Lung (tissue), 12 donors: ENCODE data around the gene DNAH5. TPM values are rescaled to one million over a fixed set of nuclear protein-coding genes. Genes with fewer than 3 reads are reported as not detected.

Experiments
- ATAC-seq: fragments of 200-7000 bp; cut with Tn5 transposase; one replicate; pipeline ENCODE4 v1.9.1; 2020; ENCODE audit warnings: moderate number of reproducible peaks; ENCODE audit not compliant: insufficient read depth, low FRiP score
- DNase-seq, 3 donors: peaks; one replicate each; pipeline ENCODE4 v3.0.0-alpha.2; 2013 to 2017
- H3K27ac ChIP-seq, 2 donors: one replicate each; pipeline ENCODE4 v1.5.1; 2013; ENCODE audit warnings: mild to moderate bottlenecking in 2 of 2, moderate library complexity in 2 of 2, control low read depth in 1 of 2, inconsistent platforms in 1 of 2, low read depth in 1 of 2, low read length in 1 of 2
- H3K27me3 ChIP-seq, 3 donors: one replicate each; pipeline ENCODE4 v1.5.1; 2013; ENCODE audit warnings: low read length in 2 of 3; ENCODE audit not compliant: control insufficient read depth in 3 of 3, insufficient read depth in 3 of 3
- H3K36me3 ChIP-seq, 4 donors: one replicate each; pipeline ENCODE4 v1.5.1; 2013; ENCODE audit warnings: low read length in 4 of 4, mild to moderate bottlenecking in 1 of 4, moderate library complexity in 1 of 4; ENCODE audit not compliant: control insufficient read depth in 4 of 4, insufficient read depth in 4 of 4
- H3K4me1 ChIP-seq, 5 donors: one replicate each; pipeline ENCODE4 v1.5.1; 2013; ENCODE audit warnings: low read length in 5 of 5, mild to moderate bottlenecking in 2 of 5, moderate library complexity in 1 of 5; ENCODE audit not compliant: control insufficient read depth in 5 of 5, insufficient read depth in 5 of 5
- H3K4me3 ChIP-seq: one replicate; pipeline ENCODE4 v1.5.1; 2013; ENCODE audit warnings: mild to moderate bottlenecking, control low read depth, moderate library complexity
- H3K9ac ChIP-seq, 2 donors: one replicate each; pipeline ENCODE4 v1.5.1; 2013; ENCODE audit warnings: low read length in 2 of 2, control low read depth in 1 of 2; ENCODE audit not compliant: insufficient read depth in 1 of 2
- H3K9me3 ChIP-seq, 4 donors: one replicate each; pipeline ENCODE4 v1.5.1; 2013; ENCODE audit warnings: low read length in 3 of 4, mild to moderate bottlenecking in 1 of 4, moderate library complexity in 1 of 4; ENCODE audit not compliant: control insufficient read depth in 4 of 4, insufficient read depth in 3 of 4
- CTCF ChIP-seq: IDR thresholded peaks from 2 replicates; pipeline ENCODE4 v1.5.1; 2012; ENCODE audit warnings: mild to moderate bottlenecking; ENCODE audit errors: control extremely low read depth, extremely low read depth
- WGBS, 2 donors: extraction: QIAGEN DNeasy Blood & Tissue Kit; methylation state at CpG; one replicate each; pipeline ENCODE4 v1.1.7; 2013; 5-methylcytosine and 5-hydroxymethylcytosine counted together
- polyA plus RNA-seq, 2 donors: library from polyadenylated mRNA; stranded (reverse); fragments of 200-250 nt; gene quantifications; one replicate each; pipeline ENCODE4 v1.2.1, GENCODE V29; 2013
- total RNA-seq, 2 donors: library from RNA; depleted of rRNA in 1 of 2; stranded (reverse); fragments of >200 nt in 1 of 2; gene quantifications; one replicate each; pipeline ENCODE4 v1.2.1, GENCODE V29; 2014 to 2021
- donor health status: control.
- donor health status: control.
- donor health status: Bipolar disorder and iron deficiency.
- donor health status: healthy.
- donor health status: DM: yes; HTN: yes; CAD: no.

Gene DNAH5
- total and polyA plus RNA-seq, 4 donors: 2.7 to 29.7 (median 16.2) TPM

GRCh38 chr5:13859270-13860065 is 85.0 kb downstream of the DNAH5 start:
- Histone ChIP-seq H3K9ac (no peak overlapping the region), H3K27me3 (no peaks in the 10 kb centered on the region), H3K4me3 (no peak overlapping the region), H3K36me3 (no peaks in the 10 kb centered on the region), H3K9me3 (peaks cover 0 to 3% (median 0%) of the 10 kb centered on the region in 4 donors), H3K27ac (no peak overlapping the region), H3K4me1 (no peaks in the 10 kb centered on the region)
- no peak for TF ChIP-seq CTCF
- no peak for ATAC-seq
- WGBS, 2 donors: 65 to 71% methylated on average over 5 of the region's 5 CpGs
- DNase-seq: no peak

DNA sequence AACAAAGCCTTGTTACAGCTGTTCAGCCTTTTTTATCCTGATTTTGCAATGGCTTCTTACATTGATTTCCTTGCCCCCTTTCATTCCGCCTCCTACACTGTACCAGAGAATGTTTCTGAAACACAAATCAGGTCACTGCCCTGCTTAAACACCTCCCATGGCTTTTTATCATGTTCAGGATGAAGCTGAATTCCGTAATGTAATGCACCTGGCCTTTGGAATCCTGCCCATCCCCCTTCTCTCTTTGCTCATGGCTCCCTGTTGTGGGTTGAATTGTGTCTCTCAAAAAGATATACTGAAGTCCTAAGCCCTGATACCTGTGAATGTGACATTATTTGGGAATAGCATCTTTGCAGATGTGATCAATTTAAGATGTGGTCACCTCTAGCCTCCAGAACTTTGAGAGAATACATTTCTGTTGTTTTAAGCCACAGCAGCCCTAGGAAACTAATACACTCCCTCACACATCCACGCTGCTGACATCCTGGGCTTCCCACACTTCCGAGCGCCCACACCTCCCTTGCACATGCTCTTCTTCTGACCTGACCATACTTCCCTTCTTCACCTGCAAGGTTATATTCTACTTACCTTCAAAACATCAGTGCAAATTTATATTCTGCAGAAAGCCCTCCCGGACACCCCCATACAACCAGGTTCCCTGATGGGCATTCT is 101.2 kb downstream of the DNAH5 start:
- no peak for TF ChIP-seq CTCF
- Histone ChIP-seq H3K27me3 (no peaks in the 10 kb centered on the region), H3K27ac (no peak overlapping the region), H3K9ac (no peak overlapping the region), H3K4me3 (no peak overlapping the region), H3K36me3 (peaks cover 0 to 2% (median 0%) of the 10 kb centered on the region in 4 donors), H3K9me3 (no peaks in the 10 kb centered on the region), H3K4me1 (no peaks in the 10 kb centered on the region)
- DNase-seq (no peak), ATAC-seq (no peak)
- 79 to 83% methylated on average over 6 of the region's 6 CpGs for WGBS, 2 donors

DNA sequence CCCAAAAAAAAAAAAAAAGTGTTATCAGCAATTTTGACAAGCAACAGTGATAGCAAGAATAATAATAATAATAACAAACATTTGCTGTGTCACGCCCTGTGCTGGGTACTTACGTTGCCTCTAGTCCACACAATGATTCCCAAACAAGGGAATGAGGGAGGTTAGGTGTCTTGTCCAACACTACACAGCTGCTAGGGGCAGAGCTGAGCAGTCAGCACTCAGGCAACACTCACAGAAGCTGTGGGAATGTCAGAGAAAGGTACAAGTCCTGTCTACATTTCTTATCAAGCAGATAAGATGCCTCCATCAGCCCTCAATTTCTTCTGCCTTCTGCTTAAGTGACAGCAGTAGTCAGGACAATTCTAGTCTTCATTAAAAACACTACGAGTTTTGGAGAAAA is 111.0 kb downstream of the DNAH5 start:
- DNase-seq (peak in 1 of 3 donors; percentile 1), ATAC-seq (no peak)
- H3K9ac ChIP-seq: no peak overlapping the region
- peaks cover 0 to 4% (median under 1%) of the 10 kb centered on the region in 4 donors for H3K9me3 ChIP-seq
- no peak for TF ChIP-seq CTCF
- 53 to 57% methylated on average over 3 of the region's 3 CpGs for WGBS, 2 donors
- H3K4me1 ChIP-seq: no peaks in the 10 kb centered on the region
- H3K27ac ChIP-seq: no peak overlapping the region
- no peaks in the 10 kb centered on the region for H3K36me3 ChIP-seq
- no peak overlapping the region for H3K4me3 ChIP-seq
- H3K27me3 ChIP-seq: no peaks in the 10 kb centered on the region
